ENCODE measurements around the gene TMPRSS13.

TMPRSS13 gene

DNA sequence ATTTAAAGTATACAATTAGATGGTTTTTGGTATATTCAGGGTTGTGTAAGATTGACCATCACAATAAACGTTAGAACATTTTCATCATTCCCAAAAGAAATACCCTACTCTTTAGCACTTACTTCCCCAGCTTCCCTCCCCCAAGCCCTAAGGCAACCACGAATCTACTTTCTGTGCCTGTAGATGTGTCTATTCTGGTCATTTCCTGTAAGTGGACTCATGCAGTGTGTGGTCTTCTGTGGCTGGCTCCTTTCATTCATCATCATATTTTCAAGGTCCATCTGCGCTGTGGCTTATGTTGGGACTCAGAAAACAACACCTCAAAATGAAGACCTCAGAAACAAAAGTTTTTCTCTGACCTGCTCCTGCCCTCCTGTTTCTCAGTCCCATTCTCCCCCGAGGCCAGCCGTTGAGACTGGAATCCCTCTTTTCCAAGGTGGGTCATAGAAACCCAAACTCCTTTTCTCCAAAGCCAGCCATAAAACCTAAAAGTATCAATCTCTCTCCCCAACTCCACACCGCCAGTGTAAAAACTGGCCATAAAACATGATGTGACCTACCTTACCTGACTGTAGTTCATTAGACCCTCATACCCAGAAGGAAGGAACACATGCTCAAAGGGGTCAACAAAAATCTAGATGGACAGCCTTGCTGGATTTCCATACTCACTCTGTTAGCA is 12.9 kb upstream of the TMPRSS13 start:
- TF ChIP-seq, protein P1, sequence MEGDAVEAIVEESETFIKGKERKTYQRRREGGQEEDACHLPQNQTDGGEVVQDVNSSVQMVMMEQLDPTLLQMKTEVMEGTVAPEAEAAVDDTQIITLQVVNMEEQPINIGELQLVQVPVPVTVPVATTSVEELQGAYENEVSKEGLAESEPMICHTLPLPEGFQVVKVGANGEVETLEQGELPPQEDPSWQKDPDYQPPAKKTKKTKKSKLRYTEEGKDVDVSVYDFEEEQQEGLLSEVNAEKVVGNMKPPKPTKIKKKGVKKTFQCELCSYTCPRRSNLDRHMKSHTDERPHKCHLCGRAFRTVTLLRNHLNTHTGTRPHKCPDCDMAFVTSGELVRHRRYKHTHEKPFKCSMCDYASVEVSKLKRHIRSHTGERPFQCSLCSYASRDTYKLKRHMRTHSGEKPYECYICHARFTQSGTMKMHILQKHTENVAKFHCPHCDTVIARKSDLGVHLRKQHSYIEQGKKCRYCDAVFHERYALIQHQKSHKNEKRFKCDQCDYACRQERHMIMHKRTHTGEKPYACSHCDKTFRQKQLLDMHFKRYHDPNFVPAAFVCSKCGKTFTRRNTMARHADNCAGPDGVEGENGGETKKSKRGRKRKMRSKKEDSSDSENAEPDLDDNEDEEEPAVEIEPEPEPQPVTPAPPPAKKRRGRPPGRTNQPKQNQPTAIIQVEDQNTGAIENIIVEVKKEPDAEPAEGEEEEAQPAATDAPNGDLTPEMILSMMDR (IDR thresholded peaks at IDR 0.05; ENCODE audit: low read depth, low read length) = no peak
- no peak overlapping the region for H3K4me3 ChIP-seq (ENCODE audit: low read depth, low read length)

- TF ChIP-seq, protein P1 (IDR thresholded peaks at IDR 0.05; ENCODE audit: low read depth, low read length) = no peak
- H3K4me3 ChIP-seq (ENCODE audit: low read depth, low read length) = no peak overlapping the region
These were observed 12.0 kb upstream of the TMPRSS13 start for GRCh38 chr11:117941163-117941707.

GRCh38 chr11:117940736-117941135 is 11.5 kb upstream of the TMPRSS13 start:
- no peak overlapping the region for H3K4me3 ChIP-seq (ENCODE audit: low read depth, low read length)
- TF ChIP-seq, protein P1 (IDR thresholded peaks at IDR 0.05; ENCODE audit: low read depth, low read length) = no peak

- H3K4me3 ChIP-seq (ENCODE audit: low read depth, low read length) = no peak overlapping the region
- TF ChIP-seq, protein P1 (IDR thresholded peaks at IDR 0.05; ENCODE audit: low read depth, low read length) = no peak
These were observed 7.8 kb upstream of the TMPRSS13 start for GRCh38 chr11:117936973-117937372.

DNA sequence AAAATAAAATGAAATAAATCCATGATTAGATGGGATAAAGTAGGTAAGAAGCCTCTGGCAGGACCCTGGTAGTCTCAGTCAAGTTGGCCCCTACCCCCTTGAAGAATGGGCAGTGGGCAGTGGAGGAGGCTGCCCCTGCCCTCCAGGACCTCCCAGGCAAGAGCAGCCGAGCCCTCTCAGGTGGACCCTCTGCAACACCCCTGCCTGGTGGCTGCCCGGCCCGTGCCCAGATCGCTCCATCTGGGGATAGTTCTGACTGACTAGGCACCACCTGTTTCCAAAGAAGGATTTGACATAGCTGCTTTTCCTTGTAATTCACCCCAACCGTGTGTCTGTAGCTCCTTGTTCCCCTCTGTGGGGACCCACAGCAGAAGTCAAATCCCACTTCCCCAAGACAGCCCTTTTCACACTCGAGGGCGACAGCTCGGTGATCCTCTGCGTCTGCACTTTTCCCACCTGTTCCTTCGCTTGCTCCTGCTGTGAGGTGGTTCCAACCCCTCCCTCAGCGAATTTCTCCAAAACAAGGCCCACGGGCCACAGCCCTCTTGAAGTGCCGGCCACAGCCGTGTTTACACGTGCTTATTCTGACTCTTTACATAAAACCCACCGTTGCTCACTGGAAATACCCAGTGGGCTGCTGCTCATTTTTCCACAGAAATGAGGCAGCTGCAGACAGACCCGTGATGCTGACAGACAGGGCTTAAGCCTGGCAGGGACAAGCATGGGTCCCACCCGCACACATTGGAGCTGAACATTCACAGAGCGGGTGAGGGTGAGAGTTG is 5.5 kb upstream of the TMPRSS13 start:
- no peak overlapping the region for H3K4me3 ChIP-seq (ENCODE audit: low read depth, low read length)
- TF ChIP-seq, protein P1 (IDR thresholded peaks at IDR 0.05; ENCODE audit: low read depth, low read length) = no peak

GRCh38 chr11:117933930-117934329 is 4.7 kb upstream of the TMPRSS13 start:
- no peak overlapping the region for H3K4me3 ChIP-seq (ENCODE audit: low read depth, low read length)

More at GRCh38 chr11:117933930-117934329, 4.7 kb upstream of the TMPRSS13 start:
- TF ChIP-seq, protein P1 (IDR thresholded peaks at IDR 0.05; ENCODE audit: low read depth, low read length) = no peak
